Measurements from ENCODE around the gene TPP1. TPM values are rescaled to one million over a fixed set of nuclear protein-coding genes. Genes with fewer than 3 reads are reported as not detected.

TPP1 gene
- polyA plus RNA-seq, 3 donors = 111 to 131 (median 118) TPM

DNA sequence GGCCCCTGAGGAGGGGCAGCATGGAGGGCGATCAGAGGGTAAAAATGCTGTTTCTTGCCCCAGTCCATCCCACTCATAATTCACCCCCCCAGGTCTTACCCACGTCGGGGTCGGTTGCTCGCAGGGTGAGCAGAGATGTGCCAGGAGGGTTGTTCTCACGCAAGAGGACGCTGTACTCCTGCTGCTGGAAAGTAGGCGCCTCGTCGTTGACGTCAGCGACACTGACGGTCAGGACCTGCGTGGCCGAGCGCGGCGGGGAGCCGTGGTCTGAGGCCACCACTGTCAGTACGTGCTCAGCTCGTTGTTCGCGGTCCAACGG is 10.3 kb upstream of the TPP1 start:
- DNase-seq (ENCODE audit: low read depth in 3 of 3, low spot score in 2 of 3) = no peak

DNA sequence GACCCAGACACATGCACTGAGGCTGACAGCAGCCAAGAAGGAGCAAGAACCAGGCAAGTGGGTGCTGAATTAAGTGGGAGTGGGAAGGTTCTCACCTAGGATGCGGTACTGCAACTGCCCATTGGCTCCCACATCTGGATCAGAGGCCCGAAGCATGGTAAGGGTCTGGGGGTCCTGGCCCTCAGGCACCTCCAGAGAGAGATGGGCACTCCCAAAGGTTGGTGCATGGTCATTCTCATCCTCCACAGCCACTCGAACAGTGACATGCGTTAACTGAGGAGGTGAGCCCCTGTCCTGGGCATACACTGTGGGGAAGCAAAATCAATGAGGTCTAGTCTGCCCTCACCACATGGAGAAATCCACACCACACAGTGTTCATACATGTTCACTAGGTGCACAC is 9.3 kb upstream of the TPP1 start:
- DNase-seq (ENCODE audit: low read depth in 3 of 3, low spot score in 2 of 3) = no peak

GRCh38 chr11:6627762-6628241 is 8.6 kb upstream of the TPP1 start:
- no peak for DNase-seq (ENCODE audit: low read depth in 3 of 3, low spot score in 2 of 3)

- DNase-seq (ENCODE audit: low read depth in 3 of 3, low spot score in 2 of 3) = no peak
Measured at GRCh38 chr11:6626971-6627761, 7.9 kb upstream of the TPP1 start.

- DNase-seq (ENCODE audit: low read depth in 3 of 3, low spot score in 2 of 3) = no peak
Measured at GRCh38 chr11:6625832-6626420, 6.7 kb upstream of the TPP1 start.

DNA sequence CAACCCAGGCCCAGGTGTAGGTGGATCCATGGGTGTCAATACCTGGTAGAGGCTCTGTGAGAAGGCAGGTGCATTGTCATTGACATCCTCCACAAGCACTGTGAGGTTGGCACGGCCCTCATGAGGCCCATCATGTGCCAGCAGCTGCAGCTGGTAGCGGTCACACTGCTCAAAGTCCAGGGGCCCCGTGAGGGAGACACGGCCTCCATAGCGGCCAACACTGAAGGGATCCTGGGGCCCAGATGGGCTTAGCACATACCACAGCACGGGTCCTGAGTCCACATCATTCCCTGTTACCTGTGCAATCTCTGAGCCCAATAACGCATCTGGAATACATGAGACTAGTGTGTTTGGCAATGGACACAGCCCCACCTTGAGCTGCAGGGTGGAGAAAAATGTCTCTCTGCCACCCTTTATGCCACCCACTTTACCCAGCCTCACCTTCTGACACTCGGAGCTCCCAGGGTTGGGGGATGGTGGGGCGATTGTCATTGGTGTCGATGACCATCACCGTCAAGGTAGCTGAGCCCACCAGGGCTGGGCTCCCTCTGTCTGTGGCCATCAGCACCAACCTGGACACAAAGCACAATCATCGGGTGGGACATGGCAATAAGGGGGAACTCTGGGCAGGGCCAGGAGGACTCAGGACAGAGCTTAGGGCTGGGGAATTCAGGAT is 6.1 kb upstream of the TPP1 start:
- no peak for DNase-seq (ENCODE audit: low read depth in 3 of 3, low spot score in 2 of 3)

- DNase-seq (ENCODE audit: low read depth in 3 of 3, low spot score in 2 of 3) = no peak
Measured at GRCh38 chr11:6623391-6624363, 4.5 kb upstream of the TPP1 start.

DNA sequence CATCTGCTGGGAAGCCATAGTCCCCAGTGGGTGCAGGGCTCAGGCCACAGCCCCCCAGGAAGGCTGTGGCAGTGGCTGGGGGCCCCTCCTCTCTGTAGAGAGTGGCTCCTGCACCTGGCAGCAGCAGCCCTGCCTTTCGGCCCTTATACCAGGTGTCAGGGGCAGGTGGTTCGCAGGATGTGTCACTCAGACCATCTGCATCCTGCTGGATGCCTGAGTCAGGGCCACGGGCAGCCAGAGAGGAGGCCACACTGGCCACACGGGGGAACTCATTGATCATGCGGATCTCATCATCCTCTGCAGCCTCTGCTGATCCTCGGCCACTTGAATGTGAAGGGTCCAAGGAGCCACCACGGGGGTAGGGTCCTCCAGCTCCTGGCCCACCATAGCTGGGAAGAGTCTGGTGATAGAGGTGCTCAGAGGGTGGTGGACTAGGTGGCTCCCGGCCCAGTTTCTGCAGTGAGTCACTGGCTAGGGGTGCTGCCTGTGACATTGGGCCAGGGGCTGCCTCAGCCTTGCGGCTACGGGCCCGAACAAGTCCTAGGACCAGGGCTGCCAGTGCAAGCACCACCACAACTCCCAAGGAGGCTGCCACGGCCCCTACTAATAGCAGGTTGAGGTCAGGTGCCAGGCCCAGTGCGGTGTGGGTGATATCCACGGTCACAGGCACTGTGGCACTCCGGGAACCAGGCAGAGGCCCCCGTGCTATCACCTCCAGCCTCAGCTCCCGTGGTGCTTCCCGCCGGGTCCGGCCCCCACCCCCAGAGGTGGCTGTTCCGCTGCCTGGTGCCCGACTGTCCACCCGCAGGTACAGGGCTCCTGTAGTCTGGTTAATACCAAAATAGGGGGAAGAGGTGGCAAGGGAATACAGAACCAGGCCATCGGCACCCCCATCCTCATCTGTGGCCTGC is 3.3 kb upstream of the TPP1 start:
- no peak for DNase-seq (ENCODE audit: low read depth in 3 of 3, low spot score in 2 of 3)

- DNase-seq (ENCODE audit: low read depth in 3 of 3, low spot score in 2 of 3) = no peak
Measured at GRCh38 chr11:6621711-6622211, 2.5 kb upstream of the TPP1 start.

DNA sequence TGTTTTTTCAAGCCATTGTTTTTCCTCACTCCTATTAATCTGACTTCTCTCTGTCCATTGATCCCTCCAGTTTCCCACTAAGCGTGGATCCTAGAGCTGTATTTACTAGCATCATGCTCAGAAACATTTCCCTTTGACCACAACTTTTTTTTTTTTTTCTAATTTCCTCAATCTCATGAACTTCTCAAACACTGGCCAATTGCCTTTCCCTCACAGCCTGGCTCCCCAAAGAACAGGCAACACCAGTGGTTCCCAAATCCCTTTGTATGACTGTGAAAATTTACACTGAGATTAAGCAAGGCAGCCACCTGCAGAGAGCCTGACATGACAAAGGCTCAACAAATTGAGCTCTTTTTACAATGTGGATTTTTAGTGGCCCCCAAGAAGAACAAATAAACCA is 1.4 kb upstream of the TPP1 start:
- DNase-seq (ENCODE audit: low read depth in 3 of 3, low spot score in 2 of 3) = no peak

- DNase-seq (ENCODE audit: low read depth in 3 of 3, low spot score in 2 of 3) = peak in 1 of 3 donors; percentile 59
Measured at GRCh38 chr11:6618117-6619003, 862 bp downstream of the TPP1 start.

- no peak for DNase-seq (ENCODE audit: low read depth in 3 of 3, low spot score in 2 of 3)
Measured at GRCh38 chr11:6617315-6617781, 1.9 kb downstream of the TPP1 start.

DNA sequence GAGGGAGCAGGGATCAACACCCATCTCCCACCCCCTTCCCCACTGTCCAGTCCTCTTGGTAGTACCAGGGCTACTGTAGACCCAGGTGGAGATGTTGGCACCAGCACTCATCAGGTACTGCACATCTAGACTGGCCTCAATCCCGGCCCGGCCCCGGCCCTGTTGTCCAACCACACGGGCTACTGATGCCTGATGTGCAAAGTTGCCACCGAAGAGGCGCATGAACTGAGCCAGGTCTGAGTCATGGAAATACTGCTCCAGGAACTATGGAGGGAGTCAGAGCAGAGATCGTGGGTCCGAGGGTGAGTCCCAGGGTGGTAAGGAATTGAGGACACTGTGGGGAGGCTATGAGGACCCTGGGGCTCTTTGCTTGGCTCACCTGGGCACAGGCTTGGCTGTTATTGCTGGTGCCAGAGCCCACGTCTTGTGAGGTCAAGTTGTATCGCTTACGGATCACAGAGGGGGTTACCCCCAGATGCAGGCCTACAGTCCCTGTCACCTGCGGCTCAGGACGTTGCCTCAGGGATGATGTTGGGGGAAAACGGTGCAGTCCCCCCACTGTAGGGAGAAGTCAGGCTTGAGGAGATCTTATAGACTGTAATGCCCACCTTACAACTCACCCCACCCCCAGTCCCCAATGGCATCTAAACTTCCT is 2.5 kb downstream of the TPP1 start:
- no peak for DNase-seq (ENCODE audit: low read depth in 3 of 3, low spot score in 2 of 3)

GRCh38 chr11:6615882-6616585 is 3.2 kb downstream of the TPP1 start:
- no peak for DNase-seq (ENCODE audit: low read depth in 3 of 3, low spot score in 2 of 3)

DNA sequence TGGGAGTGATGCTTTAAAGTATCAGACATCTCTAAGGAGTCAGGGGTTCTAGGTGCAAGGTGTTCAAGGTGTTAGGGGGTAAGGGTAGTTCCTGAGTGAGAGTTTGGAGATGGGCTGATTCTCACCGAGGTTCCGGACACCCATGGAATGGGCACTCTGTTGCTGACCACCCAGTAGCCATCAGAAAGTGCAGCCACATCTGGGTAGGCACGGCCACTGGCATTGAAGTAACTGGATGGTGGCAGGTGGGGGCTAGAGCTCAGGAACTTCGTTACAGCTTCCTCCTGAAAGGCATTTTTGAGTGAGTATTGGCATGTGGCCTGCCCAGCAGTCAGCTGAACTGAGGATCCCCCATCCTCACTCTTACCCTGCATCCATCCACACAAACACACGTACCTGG is 4.2 kb downstream of the TPP1 start:
- DNase-seq (ENCODE audit: low read depth in 3 of 3, low spot score in 2 of 3) = no peak

- DNase-seq (ENCODE audit: low read depth in 3 of 3, low spot score in 2 of 3) = no peak
Measured at GRCh38 chr11:6614446-6614845, 4.8 kb downstream of the TPP1 start.

DNA sequence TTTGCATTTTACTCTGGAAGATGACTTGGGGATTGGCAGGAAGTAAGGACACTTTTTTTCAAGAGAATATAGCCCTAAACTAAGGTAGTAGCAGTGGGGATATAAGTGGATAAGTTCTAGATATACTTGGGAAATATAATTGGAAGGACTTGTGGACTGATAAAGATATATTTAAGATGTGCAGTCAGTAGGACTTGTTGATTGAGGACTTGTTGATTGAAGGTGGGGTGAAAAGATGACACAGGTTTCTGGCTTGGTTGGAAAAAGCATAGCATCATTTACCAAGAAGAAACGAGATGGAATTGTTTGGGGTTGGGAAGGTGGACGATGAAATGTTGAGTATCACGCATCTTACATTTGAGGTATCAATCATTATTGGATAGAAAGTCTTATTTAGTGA is 5.7 kb downstream of the TPP1 start:
- no peak for DNase-seq (ENCODE audit: low read depth in 3 of 3, low spot score in 2 of 3)

Measured in right renal cortex interstitium (tissue), 3 donors.